ENCODE data around the gene KRTAP8-1.

GRCh38 chr21:30842990-30843389, 29.9 kb upstream of the KRTAP8-1 start:
- TF ChIP-seq, protein P1, sequence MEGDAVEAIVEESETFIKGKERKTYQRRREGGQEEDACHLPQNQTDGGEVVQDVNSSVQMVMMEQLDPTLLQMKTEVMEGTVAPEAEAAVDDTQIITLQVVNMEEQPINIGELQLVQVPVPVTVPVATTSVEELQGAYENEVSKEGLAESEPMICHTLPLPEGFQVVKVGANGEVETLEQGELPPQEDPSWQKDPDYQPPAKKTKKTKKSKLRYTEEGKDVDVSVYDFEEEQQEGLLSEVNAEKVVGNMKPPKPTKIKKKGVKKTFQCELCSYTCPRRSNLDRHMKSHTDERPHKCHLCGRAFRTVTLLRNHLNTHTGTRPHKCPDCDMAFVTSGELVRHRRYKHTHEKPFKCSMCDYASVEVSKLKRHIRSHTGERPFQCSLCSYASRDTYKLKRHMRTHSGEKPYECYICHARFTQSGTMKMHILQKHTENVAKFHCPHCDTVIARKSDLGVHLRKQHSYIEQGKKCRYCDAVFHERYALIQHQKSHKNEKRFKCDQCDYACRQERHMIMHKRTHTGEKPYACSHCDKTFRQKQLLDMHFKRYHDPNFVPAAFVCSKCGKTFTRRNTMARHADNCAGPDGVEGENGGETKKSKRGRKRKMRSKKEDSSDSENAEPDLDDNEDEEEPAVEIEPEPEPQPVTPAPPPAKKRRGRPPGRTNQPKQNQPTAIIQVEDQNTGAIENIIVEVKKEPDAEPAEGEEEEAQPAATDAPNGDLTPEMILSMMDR (IDR thresholded peaks at IDR 0.05; ENCODE audit: insufficient read depth, low read length): no peak
- TF ChIP-seq POLR2AphosphoS5 (IDR thresholded peaks at IDR 0.05; ENCODE audit: low read depth): no peak
- TF ChIP-seq SPI1 (IDR thresholded peaks at IDR 0.05; ENCODE audit: borderline replicate concordance, low read depth): no peak
- no peak for TF ChIP-seq REST (IDR thresholded peaks at IDR 0.05; ENCODE audit: insufficient replicate concordance, low read depth)
- no peak for TF ChIP-seq GABPA (IDR thresholded peaks at IDR 0.05; ENCODE audit: low read depth)
